HG02943 (cell line): ENCODE data around the gene ACKR2.

Experiments used
- ATAC-seq: cut with Tn5 transposase; IDR thresholded peaks from one replicate; pipeline ENCODE4 v1.9.1; 2021; ENCODE audit warnings: mild to moderate bottlenecking, low read depth, moderate library complexity; ENCODE audit not compliant: unreplicated experiment

Gene ACKR2

DNA sequence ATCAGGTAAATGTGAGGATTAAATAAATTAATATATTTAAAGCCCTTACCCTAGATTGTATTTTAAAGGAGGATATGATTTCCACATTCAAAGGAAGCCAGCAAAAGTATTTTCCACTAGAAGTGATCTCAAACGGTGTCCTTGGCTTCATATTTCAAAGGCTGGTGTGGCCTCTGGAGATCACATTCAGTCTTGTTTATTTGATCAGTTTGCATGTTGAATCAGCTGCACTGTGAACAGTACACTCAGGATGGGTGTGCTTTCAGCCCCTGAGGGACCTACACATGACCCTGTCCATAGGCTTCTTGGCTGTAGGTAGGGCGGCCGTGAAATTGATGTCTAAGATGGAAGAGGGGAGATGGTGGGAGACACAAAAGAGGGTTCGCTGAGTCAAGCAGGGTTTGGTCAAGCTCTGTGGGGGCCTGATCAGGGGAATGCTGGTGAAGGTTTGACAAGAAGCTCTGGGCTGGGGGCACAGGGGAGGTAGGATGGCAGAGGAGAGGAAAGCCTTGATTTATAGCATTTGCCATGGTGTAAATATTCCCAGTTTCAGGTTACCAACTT, 44.6 kb downstream of the ACKR2 start:
- ATAC-seq, result no peak

DNA sequence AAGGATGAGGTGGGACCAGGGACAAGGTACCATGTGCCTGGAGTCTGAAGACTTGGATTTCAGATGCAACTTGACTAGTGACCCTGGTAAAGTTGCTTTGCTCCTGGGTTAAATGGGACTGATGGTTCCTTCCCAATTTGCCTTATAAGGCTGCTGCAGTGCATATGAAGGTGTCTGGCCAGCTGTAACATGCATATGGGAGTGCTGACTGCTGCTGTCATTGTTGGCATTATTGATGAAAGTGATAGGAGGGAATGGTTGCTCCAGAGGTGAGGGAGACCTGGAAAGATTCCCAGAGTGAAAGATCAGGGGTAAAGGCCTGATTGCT, 45.9 kb downstream of the ACKR2 start:
- no peak for ATAC-seq

DNA sequence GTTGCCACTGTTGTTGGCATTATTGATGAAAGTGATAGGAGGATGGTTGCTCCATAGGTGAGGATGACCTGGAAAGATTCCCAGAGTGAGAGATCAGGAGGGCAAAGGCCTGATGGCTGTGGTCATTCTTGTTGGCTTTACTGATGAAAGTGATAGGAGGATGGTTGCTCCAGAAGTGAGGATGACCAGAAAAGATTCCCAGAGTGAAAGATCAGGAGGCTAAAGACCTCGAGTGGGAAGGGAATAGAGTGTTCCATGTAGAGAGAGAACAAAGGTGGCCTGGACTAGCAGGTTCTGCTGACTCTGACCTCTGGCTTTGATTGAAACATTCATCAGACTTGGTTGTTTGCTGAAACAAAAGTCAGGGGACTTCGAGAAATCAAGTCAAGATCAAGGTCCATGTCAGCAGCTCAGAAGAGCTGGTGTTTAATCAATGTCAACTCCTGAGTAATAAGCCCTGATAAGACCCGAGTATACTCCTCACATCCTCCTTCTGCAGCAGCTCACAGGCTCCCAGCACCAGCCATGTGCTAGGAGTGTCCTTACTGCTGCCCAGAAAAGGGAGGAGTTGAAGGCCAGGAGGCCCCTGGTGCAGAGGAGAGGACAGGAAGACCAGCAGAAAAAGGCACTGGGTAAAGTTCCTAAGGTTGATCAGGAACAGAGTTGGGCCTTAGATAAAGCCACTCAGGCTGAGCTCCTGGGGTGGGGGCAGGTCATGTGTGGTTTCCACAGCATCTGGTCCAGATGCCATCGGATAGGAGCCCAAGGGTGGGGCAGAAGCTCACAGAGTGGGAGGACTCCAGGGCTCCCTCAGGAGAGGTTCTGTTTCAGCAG, 46.5 kb downstream of the ACKR2 start:
- no peak for ATAC-seq

GRCh38 chr3:42856544-42856943, 47.3 kb downstream of the ACKR2 start:
- ATAC-seq, result no peak

DNA sequence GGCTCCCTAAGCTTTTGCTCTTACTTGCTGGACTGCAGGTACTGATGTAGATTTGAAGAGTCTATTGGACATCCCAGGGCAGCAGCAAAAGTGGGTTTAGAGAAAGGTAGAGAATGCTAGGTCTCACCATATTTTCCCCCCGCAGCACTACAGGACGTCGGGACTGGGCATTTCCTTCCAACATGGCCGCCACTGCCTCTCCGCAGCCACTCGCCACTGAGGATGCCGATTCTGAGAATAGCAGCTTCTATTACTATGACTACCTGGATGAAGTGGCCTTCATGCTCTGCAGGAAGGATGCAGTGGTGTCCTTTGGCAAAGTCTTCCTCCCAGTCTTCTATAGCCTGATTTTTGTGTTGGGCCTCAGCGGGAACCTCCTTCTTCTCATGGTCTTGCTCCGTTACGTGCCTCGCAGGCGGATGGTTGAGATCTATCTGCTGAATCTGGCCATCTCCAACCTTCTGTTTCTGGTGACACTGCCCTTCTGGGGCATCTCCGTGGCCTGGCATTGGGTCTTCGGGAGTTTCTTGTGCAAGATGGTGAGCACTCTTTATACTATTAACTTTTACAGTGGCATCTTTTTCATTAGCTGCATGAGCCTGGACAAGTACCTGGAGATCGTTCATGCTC, 55.2 kb downstream of the ACKR2 start:
- ATAC-seq, result no peak

GRCh38 chr3:42865256-42865655, 56.0 kb downstream of the ACKR2 start:
- no peak for ATAC-seq

DNA sequence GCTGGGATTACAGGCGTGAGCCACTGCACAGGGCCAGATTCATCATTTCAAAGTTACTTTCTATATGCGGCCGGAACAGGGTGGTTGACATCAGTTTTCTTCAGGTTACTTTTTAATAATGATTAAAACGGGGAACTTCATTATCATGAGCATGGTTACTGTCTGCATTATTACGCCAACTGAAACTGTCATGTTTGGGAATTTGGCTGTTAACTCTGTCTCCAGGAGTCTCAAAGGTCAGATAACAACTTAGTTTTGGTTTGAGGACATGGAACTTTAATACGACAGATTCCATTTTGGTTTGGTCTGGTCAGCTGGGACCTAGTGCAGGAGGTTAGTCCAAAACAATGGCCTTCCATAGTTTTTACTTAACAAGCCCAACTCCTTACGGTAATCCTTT, 57.9 kb downstream of the ACKR2 start:
- no peak for ATAC-seq

GRCh38 chr3:42868841-42869240, 59.6 kb downstream of the ACKR2 start:
- no peak for ATAC-seq

DNA sequence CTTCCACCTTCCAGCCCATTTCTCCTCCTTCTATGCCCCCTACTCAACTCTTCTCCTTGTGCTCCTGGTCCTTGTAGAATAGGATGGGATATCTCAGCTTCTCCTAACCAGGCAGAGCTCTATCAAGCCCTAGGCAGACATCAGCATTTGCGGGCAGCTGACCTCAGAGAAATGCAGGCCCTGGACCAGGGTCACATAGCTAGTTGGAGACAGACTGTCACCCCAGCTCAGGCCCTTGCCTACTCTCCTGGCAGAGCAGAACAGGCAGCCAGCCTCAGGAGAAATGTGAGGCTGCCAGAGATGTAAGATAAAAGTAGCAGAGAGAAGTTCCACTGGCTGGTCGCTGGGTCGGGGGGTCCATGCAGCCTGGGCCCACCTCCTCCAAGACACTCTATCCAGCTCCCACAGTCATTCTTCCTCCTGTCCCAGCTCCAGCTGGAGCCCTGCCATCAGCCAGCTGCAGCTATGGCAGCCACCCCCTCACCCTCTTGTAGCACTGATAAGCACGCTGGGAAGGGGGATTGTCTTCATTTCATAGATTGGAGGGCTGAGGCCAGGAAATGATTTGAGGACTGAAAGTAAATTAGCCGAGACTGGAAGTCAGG, 62.4 kb downstream of the ACKR2 start:
- ATAC-seq, result no peak

DNA sequence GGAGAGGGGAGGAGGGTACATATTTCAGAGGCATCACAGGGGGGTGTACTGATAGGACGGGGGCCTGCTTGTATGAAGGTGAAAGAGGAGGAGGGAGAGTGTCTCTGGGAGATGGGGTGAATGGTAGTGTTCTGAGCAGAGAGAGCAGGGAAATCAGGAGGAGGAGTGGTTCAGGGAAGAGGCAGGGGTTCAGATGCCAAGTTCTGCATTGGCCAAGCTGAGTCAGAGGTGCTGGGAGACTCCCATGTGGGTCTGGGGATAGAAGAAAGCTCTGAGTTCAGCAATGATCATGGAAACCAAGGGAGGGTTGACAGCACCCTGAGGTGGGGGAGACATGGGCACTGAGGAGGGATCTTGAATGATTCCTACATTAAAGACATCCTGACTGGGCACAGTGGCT, 63.5 kb downstream of the ACKR2 start:
- no peak for ATAC-seq

- no peak for ATAC-seq
Observed at GRCh38 chr3:42873221-42873982, 64.2 kb downstream of the ACKR2 start.

DNA sequence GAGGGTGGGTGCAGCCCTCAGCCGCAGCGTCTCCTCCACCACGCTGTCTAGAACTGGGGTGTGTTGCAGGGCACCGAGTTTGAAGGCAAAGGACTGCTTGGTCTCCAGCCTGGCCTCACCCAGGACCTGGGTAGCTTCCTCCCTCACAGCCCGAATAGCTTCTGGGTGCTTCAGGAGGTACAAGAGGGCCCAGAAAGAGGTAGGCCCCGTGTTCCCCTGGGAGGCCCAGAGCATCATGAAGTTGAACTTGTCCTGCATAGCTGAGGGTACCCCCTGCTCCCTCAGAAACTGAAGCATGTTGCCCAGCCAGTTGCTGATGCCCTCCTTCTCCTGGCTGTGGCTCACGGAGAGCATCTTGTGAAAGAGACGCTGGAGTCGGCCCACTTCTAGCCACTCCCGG, 65.5 kb downstream of the ACKR2 start:
- ATAC-seq, result no peak

DNA sequence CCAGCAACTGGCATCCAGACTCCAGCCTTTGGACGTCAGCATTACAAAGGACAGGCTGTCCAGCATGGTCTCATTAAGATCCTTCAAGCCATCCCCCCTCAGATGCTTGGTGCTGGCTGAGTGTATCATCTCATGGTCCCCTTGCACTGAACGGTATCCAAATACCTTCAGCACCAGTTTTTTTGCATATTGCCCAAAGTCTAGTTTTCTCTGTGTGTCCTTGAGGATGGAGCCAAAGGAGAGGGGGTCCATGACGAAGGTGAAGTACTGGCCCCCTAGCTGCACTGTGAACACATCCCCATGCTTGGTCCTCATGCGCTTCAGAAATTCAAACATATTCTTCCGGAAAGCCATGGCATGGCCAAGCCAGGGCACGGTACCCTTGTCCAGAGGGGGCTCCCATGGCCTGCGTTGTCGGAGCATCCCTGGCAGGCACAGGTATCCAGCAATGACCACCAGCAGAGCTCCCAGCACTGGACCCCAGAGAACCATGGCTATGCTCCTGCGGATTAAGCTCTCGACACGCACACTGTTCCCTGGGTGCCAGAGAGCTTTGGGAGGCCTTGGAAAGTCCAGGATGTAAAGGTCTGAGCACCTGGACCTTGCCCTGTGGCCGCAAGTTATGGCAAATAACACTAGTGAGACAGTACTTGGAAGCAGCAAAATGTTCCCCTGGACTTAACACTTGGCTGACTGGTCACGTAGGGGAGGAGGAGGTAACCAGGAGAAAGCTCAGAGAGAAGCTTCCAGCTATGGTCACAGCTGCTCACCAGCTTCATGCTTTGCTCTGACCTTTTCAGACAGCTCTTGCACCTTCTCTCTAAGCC, 66.3 kb downstream of the ACKR2 start, which contains the start of gene CYP8B1:
TSS of gene CYP8B1 (minus strand) at position 555 of the 827 bp plus-strand sequence. CDS start at position 492, 63 bp downstream.
- ATAC-seq, result no peak

DNA sequence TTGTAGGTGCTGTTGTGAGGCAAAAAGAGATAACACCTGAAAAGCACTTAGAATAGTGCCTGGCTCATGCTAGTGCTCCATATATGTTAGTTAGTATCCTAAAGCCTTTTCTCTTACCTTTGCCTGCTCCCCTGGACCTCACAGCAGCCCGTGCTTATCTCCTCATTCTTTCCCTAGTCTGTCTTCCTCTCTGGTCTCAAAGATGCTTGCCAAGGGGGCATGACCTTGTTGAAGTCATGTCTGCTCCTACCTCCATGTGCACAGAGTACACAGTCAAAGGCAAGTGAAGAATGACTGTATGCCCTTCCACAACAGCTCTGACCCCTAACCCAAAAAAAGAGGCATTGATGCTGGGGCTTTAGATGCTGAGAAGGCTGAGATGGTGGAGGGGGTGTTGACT, 67.2 kb downstream of the ACKR2 start:
- ATAC-seq, result no peak

DNA sequence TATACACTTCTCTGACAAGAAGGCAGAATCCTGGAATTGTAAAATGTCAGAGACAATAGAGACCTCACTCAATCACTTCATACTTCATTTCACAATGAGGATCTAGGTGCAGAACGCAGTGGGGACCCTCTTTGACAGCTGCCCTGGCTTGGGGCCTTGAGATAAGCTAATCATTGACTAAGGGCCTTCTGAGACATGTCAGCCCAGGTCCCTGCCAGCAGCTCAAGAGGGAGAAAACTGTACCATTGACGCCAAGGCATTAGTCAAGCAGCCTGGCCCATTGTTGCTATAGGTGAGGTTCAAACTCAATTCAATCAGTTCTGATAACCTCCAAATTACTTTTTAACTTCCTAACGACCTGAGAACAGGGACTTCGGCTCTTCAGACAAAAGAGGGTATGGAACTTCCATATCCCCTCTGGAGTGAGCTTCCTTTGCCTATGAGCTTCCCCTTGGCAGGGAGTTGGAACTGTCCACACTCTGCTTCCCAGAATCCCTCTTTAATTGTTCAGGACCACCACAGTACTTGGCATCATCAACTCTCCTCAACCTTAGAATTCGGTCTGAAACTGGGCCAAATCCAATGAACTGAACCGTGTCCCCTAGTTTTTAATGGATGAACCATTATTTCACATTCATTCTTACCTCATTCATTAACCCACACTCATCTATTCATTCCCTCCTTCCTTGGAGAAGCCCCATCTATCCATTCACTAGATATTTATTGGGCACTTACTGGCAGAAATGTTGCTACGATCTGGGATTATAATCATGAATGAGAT, 67.9 kb downstream of the ACKR2 start:
- no peak for ATAC-seq

GRCh38 chr3:42877881-42878280, 68.6 kb downstream of the ACKR2 start:
- no peak for ATAC-seq

DNA sequence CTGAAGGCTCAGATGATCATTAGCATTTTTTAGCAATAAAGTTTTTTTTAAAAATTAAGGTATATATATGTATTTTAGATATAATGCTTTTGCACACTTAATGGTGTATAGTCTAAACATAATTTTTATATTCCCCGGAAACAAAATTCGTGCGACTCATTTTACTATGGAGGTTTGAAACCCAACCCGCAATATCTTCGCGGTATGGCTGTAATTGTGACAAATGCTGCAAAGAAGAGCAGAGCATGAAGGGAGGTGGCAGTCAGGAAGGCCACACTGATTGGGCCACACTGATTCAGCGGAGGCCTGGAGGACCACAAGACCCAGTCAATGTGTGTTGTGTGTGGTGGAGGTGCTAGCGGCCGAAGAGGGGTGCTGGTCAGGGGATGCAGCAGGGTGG, 70.9 kb downstream of the ACKR2 start:
- ATAC-seq, result no peak

DNA sequence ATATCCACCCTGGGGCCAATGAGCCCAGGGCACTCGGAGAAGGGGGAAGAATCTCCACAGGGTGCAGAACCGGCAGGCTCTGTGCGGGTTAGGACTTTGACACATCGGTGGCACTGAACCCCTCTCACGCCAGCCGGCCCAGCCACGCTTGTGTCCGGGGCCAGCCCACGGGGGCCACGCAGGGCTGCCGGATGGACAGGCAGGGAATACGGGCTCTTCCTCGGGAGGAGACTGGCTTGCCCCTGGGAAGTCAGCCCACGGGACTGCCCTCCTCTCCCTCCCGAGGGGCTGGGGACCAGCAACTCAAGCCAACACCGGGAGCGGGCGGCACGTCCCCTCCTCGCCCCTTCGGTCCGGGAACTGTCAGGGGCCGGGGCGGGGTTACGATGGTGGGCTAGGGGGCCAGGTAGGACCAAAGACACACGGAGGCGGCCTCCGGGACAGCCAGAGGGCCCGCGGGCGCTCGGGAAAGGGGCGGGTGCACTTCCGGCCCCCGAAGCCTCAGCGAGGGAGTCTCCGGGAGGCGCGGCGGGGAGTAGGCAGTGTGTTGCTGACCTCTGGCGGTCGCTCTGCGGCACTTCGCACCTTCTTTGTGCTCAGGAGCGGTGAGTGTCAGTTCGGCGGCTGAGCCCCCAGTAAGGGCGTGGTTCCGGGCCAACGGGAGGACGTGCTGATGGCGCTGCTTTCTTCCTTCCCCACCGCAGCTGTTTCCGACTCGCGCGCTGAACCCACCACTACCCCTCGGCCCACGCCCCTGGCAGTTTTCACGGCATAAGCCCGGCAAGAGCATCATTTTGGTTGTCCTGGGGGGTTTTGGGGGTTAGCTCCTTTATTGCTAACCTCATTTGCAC, 71.6 kb downstream of the ACKR2 start:
- ATAC-seq, result peak; percentile 91
